MM.1S (cell line): ENCODE results near the gene PLOD1.

Experiments used
- DNase-seq: peaks from one replicate; pipeline ENCODE4 v3.0.0-alpha.2; 2015
- H2AFZ ChIP-seq: fragments of 300-600 bp; sonication (generic); 2 replicates; pipeline ENCODE4 v1.6.0; 2016; ENCODE audit warnings: antibody characterized with exemption, low read length
- H3F3A ChIP-seq: fragments of 300-600 bp; sonication (generic); 2 replicates; pipeline ENCODE4 v1.6.1; 2016; ENCODE audit warnings: mild to moderate bottlenecking, antibody characterized with exemption, low read length, moderate library complexity, mixed read lengths; ENCODE audit not compliant: insufficient read depth
- H3K27ac ChIP-seq: fragments of 300-600 bp; sonication (generic); 2 replicates; pipeline ENCODE4 v1.5.1; 2016; ENCODE audit warnings: mild to moderate bottlenecking, low read length
- H3K27me3 ChIP-seq: fragments of 300-600 bp; sonication (generic); replicated peaks from 2 replicates; pipeline ENCODE4 v1.6.0; 2016; ENCODE audit warnings: low read length; ENCODE audit not compliant: insufficient read depth
- H3K36me3 ChIP-seq: fragments of 300-600 bp; sonication (generic); replicated peaks from 2 replicates; pipeline ENCODE4 v1.6.1; 2016; ENCODE audit warnings: mild to moderate bottlenecking, low read length, mixed read lengths; ENCODE audit not compliant: insufficient read depth
- H3K4me1 ChIP-seq: fragments of 300-600 bp; sonication (generic); 2 replicates; pipeline ENCODE4 v1.6.1; 2016; ENCODE audit warnings: low read length, mixed read lengths
- H3K4me2 ChIP-seq: fragments of 300-600 bp; sonication (generic); 2 replicates; pipeline ENCODE4 v1.6.0; 2016; ENCODE audit warnings: low read depth, low read length
- H3K4me3 ChIP-seq: fragments of 300-600 bp; sonication (generic); 2 replicates; pipeline ENCODE4 v1.5.1; 2016; ENCODE audit warnings: low read length, mixed read lengths
- H3K79me2 ChIP-seq: fragments of 300-600 bp; sonication (generic); 2 replicates; pipeline ENCODE4 v1.6.1; 2016; ENCODE audit warnings: mixed run types, low read length, mixed read lengths
- H3K9ac ChIP-seq: fragments of 300-600 bp; sonication (generic); 2 replicates; pipeline ENCODE4 v1.6.1; 2016; ENCODE audit warnings: low read length, mixed read lengths
- H3K9me2 ChIP-seq: fragments of 300-600 bp; sonication (generic); replicated peaks from 2 replicates; pipeline ENCODE4 v1.6.1; 2016; ENCODE audit warnings: mild to moderate bottlenecking, low read length, mixed read lengths; ENCODE audit not compliant: insufficient read depth
- H3K9me3 ChIP-seq: fragments of 300-600 bp; sonication (generic); replicated peaks from 2 replicates; pipeline ENCODE4 v1.6.1; 2016; ENCODE audit warnings: mild to moderate bottlenecking, low read length, mixed read lengths; ENCODE audit not compliant: insufficient read depth
- H4K20me1 ChIP-seq: fragments of 300-600 bp; sonication (generic); 2 replicates; pipeline ENCODE4 v1.6.1; 2016; ENCODE audit warnings: mild to moderate bottlenecking, low read length, moderate library complexity, mixed read lengths; ENCODE audit not compliant: insufficient read depth
- EZH2 ChIP-seq: fragments of 300-600 bp; sonication (generic); optimal IDR thresholded peaks from 2 replicates; pipeline ENCODE3; 2017; ENCODE audit warnings: low read depth, mild to moderate bottlenecking, antibody characterized with exemption, low read length, mixed read lengths
- EZH2phosphoT487 ChIP-seq: fragments of 300-600 bp; sonication (generic); IDR thresholded peaks from 2 replicates; pipeline ENCODE4 v1.6.1; 2018; ENCODE audit warnings: antibody characterized with exemption, low read length
- TF ChIP-seq, protein P1 (sequence below): fragments of 300-600 bp; sonication (generic); IDR thresholded peaks from 2 replicates; pipeline ENCODE4 v1.5.1; 2016; ENCODE audit warnings: antibody characterized with exemption, low read length, mixed read lengths

Gene PLOD1

GRCh38 chr1:11967028-11967547, 32.6 kb downstream of the PLOD1 start:
- H3F3A ChIP-seq, result no peaks in the 10 kb centered on the region
- H3K4me3 ChIP-seq, result no peak overlapping the region
- H3K36me3 ChIP-seq, result no peaks in the 10 kb centered on the region
- H3K4me1 ChIP-seq, result no peaks in the 10 kb centered on the region
- TF ChIP-seq EZH2phosphoT487, result no peak
- TF ChIP-seq, protein P1, sequence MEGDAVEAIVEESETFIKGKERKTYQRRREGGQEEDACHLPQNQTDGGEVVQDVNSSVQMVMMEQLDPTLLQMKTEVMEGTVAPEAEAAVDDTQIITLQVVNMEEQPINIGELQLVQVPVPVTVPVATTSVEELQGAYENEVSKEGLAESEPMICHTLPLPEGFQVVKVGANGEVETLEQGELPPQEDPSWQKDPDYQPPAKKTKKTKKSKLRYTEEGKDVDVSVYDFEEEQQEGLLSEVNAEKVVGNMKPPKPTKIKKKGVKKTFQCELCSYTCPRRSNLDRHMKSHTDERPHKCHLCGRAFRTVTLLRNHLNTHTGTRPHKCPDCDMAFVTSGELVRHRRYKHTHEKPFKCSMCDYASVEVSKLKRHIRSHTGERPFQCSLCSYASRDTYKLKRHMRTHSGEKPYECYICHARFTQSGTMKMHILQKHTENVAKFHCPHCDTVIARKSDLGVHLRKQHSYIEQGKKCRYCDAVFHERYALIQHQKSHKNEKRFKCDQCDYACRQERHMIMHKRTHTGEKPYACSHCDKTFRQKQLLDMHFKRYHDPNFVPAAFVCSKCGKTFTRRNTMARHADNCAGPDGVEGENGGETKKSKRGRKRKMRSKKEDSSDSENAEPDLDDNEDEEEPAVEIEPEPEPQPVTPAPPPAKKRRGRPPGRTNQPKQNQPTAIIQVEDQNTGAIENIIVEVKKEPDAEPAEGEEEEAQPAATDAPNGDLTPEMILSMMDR, result peak; percentile 41
- no peaks in the 10 kb centered on the region for H3K9me3 ChIP-seq
- no peak overlapping the region for H3K9ac ChIP-seq
- H3K27me3 ChIP-seq, result no peaks in the 10 kb centered on the region
- H3K4me2 ChIP-seq, result no peak overlapping the region
- DNase-seq, result peak; percentile 15
- no peaks in the 10 kb centered on the region for H3K79me2 ChIP-seq
- no peak overlapping the region for H2AFZ ChIP-seq
- H3K9me2 ChIP-seq, result no peaks in the 10 kb centered on the region
- no peak overlapping the region for H3K27ac ChIP-seq
- no peaks in the 10 kb centered on the region for H4K20me1 ChIP-seq

DNA sequence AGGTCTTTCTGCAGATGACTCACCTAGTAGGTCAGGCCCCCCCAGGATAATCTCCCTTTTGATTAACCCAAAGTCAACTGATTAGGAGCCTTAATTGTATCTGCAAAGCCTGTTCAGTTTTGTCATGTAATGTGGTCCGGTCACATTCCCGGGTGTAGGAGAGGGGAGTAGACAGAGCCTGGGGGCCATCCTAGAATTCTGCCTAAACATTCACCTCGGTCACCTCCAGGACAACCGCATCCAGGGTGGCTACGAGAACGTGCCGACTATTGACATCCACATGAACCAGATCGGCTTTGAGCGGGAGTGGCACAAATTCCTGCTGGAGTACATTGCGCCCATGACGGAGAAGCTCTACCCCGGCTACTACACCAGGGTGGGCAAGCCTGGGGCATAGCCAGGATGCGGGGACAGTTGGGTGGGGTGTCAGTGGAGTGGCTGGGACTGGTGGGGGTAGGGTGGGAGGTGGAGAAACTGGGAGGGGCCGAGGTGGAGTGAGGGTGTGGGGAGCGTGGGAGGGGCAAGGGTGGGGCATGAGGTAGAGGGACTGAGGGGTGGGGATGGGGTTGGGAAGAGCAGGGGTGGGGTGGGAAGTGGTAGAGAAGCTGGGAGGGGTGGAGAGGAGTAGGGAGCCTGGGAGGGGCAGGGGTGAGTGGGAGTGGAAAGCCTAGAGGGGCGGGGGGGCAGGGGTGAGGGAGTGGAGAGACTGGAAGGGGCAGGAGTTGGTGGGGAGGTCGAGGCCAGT, 36.1 kb downstream of the PLOD1 start:
- Histone ChIP-seq H3K4me1 (no peaks in the 10 kb centered on the region), H3K4me3 (no peak overlapping the region), H3F3A (no peaks in the 10 kb centered on the region), H3K27ac (no peak overlapping the region), H3K9me2 (no peaks in the 10 kb centered on the region), H3K79me2 (no peaks in the 10 kb centered on the region), H3K9me3 (no peaks in the 10 kb centered on the region), H4K20me1 (no peaks in the 10 kb centered on the region), H3K27me3 (no peaks in the 10 kb centered on the region), H3K4me2 (no peak overlapping the region), H3K9ac (no peak overlapping the region), H2AFZ (no peak overlapping the region), H3K36me3 (no peaks in the 10 kb centered on the region)
- TF ChIP-seq, protein P1, result no peak
- no peak for TF ChIP-seq EZH2
- TF ChIP-seq EZH2phosphoT487, result no peak
- no peak for DNase-seq

GRCh38 chr1:11977625-11978024, 43.1 kb downstream of the PLOD1 start:
- H3K36me3 ChIP-seq, result no peaks in the 10 kb centered on the region
- H3K4me2 ChIP-seq, result no peak overlapping the region
- no peaks in the 10 kb centered on the region for H4K20me1 ChIP-seq
- TF ChIP-seq EZH2phosphoT487, result no peak
- no peak for TF ChIP-seq EZH2
- TF ChIP-seq, protein P1, result no peak
- no peaks in the 10 kb centered on the region for H3K27me3 ChIP-seq
- H3K4me1 ChIP-seq, result peaks cover 8% of the 10 kb centered on the region; the same call in 1 of the 2 replicates
- no peak for DNase-seq
- H2AFZ ChIP-seq, result no peak overlapping the region
- H3K9ac ChIP-seq, result no peak overlapping the region
- no peak overlapping the region for H3K4me3 ChIP-seq
- no peaks in the 10 kb centered on the region for H3F3A ChIP-seq
- H3K9me3 ChIP-seq, result no peaks in the 10 kb centered on the region
- peaks cover 25% of the 10 kb centered on the region for H3K79me2 ChIP-seq
- H3K9me2 ChIP-seq, result no peaks in the 10 kb centered on the region
- H3K27ac ChIP-seq, result no peak overlapping the region
